Mesendoderm (in vitro differentiated cells): ENCODE measurements around the gene CAVIN1. TPM values are rescaled to one million over a fixed set of nuclear protein-coding genes. Genes with fewer than 3 reads are reported as not detected.

Source experiments
- DNase-seq: peaks from one replicate; pipeline ENCODE4 v3.0.0; 2013
- H2AK5ac ChIP-seq: 2 replicates; pipeline ENCODE4 v1.6.1; 2013; ENCODE audit warnings: low read length, inconsistent platforms
- H2BK120ac ChIP-seq: 2 replicates; pipeline ENCODE4 v1.6.1; 2013; ENCODE audit warnings: low read depth, mild to moderate bottlenecking, low read length, moderate library complexity, mixed read lengths
- H2BK15ac ChIP-seq: replicated peaks from 2 replicates; pipeline ENCODE4 v1.6.1; 2013; ENCODE audit warnings: low read depth, mild to moderate bottlenecking, moderate library complexity
- H2BK5ac ChIP-seq: 2 replicates; pipeline ENCODE4 v1.6.1; 2013; ENCODE audit warnings: low read length, inconsistent platforms
- H3K18ac ChIP-seq: 2 replicates; pipeline ENCODE4 v1.6.1; 2013; ENCODE audit warnings: mild to moderate bottlenecking, low read length, mixed read lengths
- H3K23ac ChIP-seq: one replicate; pipeline ENCODE4 v1.6.1; 2013; ENCODE audit warnings: low read length
- H3K27ac ChIP-seq: 2 replicates; pipeline ENCODE4 v1.5.1; 2013; ENCODE audit warnings: low read depth, mild to moderate bottlenecking, inconsistent platforms, low read length, moderate library complexity
- H3K27me3 ChIP-seq: 2 replicates; pipeline ENCODE4 v1.6.1; 2013; ENCODE audit warnings: low read length, control low read depth, mild to moderate bottlenecking, inconsistent platforms; ENCODE audit not compliant: insufficient read depth, poor library complexity
- H3K36me3 ChIP-seq: 2 replicates; pipeline ENCODE4 v1.6.1; 2013; ENCODE audit warnings: low read length, inconsistent platforms; ENCODE audit not compliant: control insufficient read depth, insufficient read depth
- H3K4ac ChIP-seq: one replicate; pipeline ENCODE4 v1.6.1; 2013; ENCODE audit warnings: low read depth, mild to moderate bottlenecking, low read length, moderate library complexity
- H3K4me1 ChIP-seq: 2 replicates; pipeline ENCODE4 v1.6.1; 2013; ENCODE audit warnings: low read depth, low read length, inconsistent platforms; ENCODE audit not compliant: control insufficient read depth
- H3K4me2 ChIP-seq: 2 replicates; pipeline ENCODE4 v1.6.1; 2013; ENCODE audit warnings: low read length
- H3K4me3 ChIP-seq: 2 replicates; pipeline ENCODE4 v1.5.1; 2013; ENCODE audit warnings: mild to moderate bottlenecking, low read length
- H3K56ac ChIP-seq: one replicate; pipeline ENCODE4 v1.6.1; 2013; ENCODE audit warnings: low read length
- H3K79me1 ChIP-seq: 2 replicates; pipeline ENCODE4 v1.6.1; 2013; ENCODE audit warnings: low read length, inconsistent platforms
- H3K79me2 ChIP-seq: 2 replicates; pipeline ENCODE4 v1.6.1; 2013; ENCODE audit warnings: mild to moderate bottlenecking, low read length; ENCODE audit not compliant: control insufficient read depth, insufficient read depth
- H3K9ac ChIP-seq: 2 replicates; pipeline ENCODE4 v1.6.1; 2013; ENCODE audit warnings: low read length, inconsistent platforms
- H4K5ac ChIP-seq: one replicate; pipeline ENCODE4 v1.6.1; 2013; ENCODE audit warnings: low read length
- H4K8ac ChIP-seq: one replicate; pipeline ENCODE4 v1.6.1; 2013; ENCODE audit warnings: low read depth, mild to moderate bottlenecking, control low read depth, low read length, moderate library complexity
- WGBS: extraction: QIAGEN DNeasy Blood & Tissue Kit; methylation state at CpG from one replicate; pipeline ENCODE4 v1.1.7; 2013; ENCODE audit warnings: low lambda C conversion rate, missing lambda C conversion rate; ENCODE audit not compliant: insufficient coverage; ENCODE audit errors: extremely low coverage; 5-methylcytosine and 5-hydroxymethylcytosine counted together
- polyA plus RNA-seq, 2 experiments: library from polyadenylated mRNA; stranded (reverse); fragments of 200-250 nt; gene quantifications; one replicate each; pipeline ENCODE4 v1.2.3, GENCODE V29; 2013

The CAVIN1 gene, protein sequence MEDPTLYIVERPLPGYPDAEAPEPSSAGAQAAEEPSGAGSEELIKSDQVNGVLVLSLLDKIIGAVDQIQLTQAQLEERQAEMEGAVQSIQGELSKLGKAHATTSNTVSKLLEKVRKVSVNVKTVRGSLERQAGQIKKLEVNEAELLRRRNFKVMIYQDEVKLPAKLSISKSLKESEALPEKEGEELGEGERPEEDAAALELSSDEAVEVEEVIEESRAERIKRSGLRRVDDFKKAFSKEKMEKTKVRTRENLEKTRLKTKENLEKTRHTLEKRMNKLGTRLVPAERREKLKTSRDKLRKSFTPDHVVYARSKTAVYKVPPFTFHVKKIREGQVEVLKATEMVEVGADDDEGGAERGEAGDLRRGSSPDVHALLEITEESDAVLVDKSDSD
- polyA plus RNA-seq (2013, experiment 1 of 2): 18.0 TPM
- 19.6 TPM for polyA plus RNA-seq (2013, experiment 2 of 2)

DNA sequence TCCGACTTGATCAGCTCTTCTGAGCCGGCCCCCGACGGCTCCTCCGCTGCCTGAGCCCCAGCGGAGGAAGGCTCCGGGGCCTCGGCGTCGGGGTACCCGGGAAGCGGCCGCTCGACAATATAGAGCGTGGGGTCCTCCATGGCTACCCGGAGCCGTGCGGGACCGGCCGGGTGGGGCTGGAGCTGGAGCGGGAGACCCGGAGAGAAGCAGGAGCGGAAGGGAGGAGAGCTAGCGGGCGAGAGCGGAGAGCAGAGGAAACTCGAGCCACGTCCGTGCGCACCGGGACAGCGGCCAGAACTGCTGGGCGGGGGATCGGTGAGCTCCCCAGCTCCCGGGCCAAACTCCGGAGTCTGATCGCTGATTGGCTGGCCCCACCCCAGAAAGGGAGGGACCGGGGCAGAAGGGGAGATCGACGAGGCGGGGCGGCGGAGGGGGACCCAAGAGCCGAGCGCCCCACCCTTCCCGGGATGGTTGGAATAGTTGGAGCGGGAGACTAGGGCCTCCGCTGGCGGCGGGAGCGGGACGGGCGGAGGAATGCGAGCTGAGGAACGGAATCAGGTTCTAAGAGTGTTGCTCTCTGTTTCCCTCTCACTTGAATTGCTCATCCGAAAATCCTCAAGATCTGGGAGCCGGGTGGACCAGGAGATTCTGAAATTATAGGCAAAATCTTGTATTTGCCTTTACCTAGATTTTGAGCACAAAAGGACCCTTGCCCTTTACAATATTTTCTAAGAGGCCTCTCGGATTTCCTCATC is at the start of gene CAVIN1:
TSS of gene CAVIN1 (minus strand) at position 299 of the 755 bp plus-strand sequence. CDS start at position 140, 159 bp downstream.
- no peaks in the 10 kb centered on the region for H3K79me2 ChIP-seq
- no peaks in the 10 kb centered on the region for H3K36me3 ChIP-seq
- no peak within 1 kb of the TSS for H2BK120ac ChIP-seq
- no peaks in the 10 kb centered on the region for H3K27me3 ChIP-seq
- no CpG with 5 or more reads among the region's 58 CpGs for WGBS
- peak within 1 kb of the TSS; percentile 20 for H3K18ac ChIP-seq
- no peak within 1 kb of the TSS for H3K4ac ChIP-seq
- H4K5ac ChIP-seq: no peak within 1 kb of the TSS
- H3K27ac ChIP-seq: peak within 1 kb of the TSS; percentile 58
- peak within 1 kb of the TSS; percentile 99 for H3K4me2 ChIP-seq
- H3K79me1 ChIP-seq: no peaks in the 10 kb centered on the region
- no peak within 1 kb of the TSS for H2BK5ac ChIP-seq
- H3K9ac ChIP-seq: peak within 1 kb of the TSS; percentile 77
- no peak within 1 kb of the TSS for H2BK15ac ChIP-seq
- H3K4me1 ChIP-seq: no peaks in the 10 kb centered on the region
- H3K56ac ChIP-seq: peak within 1 kb of the TSS; percentile 89
- peak within 1 kb of the TSS; percentile 72 for H3K4me3 ChIP-seq
- peak; percentile 94 for DNase-seq
- no peak within 1 kb of the TSS for H3K23ac ChIP-seq
- no peak within 1 kb of the TSS for H2AK5ac ChIP-seq
- H4K8ac ChIP-seq: no peak within 1 kb of the TSS

DNA sequence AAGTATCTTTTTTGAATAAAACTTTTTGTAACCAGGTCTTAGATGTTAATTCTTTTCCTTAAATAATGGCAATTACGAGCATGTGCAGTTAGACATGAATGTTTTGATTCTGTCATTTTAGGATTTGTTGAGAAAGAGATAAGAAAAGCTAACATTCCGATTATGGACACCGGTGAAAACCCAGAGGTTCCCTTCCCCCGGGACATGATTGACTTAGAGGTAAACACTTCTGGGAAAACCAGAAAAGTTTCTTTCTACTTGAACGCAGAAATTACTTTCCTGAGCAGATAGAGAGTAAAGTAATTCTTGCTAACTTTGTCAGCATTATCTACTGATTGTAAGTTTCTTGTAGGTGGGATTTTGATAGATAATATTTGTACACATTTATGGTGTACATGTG is 44.8 kb upstream of the CAVIN1 start:
- H3K4me3 ChIP-seq: no peak overlapping the region
- H3K56ac ChIP-seq: no peak overlapping the region
- no peak overlapping the region for H2BK5ac ChIP-seq
- H3K27me3 ChIP-seq: no peaks in the 10 kb centered on the region
- H3K18ac ChIP-seq: no peak overlapping the region
- no CpG with 5 or more reads among the region's 5 CpGs for WGBS
- H3K9ac ChIP-seq: no peak overlapping the region
- H3K4ac ChIP-seq: no peak overlapping the region
- no peak for DNase-seq
- no peak overlapping the region for H2BK120ac ChIP-seq
- H3K4me2 ChIP-seq: no peak overlapping the region
- no peak overlapping the region for H3K27ac ChIP-seq
- H2AK5ac ChIP-seq: no peak overlapping the region
- H4K8ac ChIP-seq: no peak overlapping the region
- no peaks in the 10 kb centered on the region for H3K36me3 ChIP-seq
- H2BK15ac ChIP-seq: no peak overlapping the region
- no peaks in the 10 kb centered on the region for H3K79me1 ChIP-seq
- no peak overlapping the region for H3K23ac ChIP-seq
- no peaks in the 10 kb centered on the region for H3K4me1 ChIP-seq
- no peaks in the 10 kb centered on the region for H3K79me2 ChIP-seq
- no peak overlapping the region for H4K5ac ChIP-seq

DNA sequence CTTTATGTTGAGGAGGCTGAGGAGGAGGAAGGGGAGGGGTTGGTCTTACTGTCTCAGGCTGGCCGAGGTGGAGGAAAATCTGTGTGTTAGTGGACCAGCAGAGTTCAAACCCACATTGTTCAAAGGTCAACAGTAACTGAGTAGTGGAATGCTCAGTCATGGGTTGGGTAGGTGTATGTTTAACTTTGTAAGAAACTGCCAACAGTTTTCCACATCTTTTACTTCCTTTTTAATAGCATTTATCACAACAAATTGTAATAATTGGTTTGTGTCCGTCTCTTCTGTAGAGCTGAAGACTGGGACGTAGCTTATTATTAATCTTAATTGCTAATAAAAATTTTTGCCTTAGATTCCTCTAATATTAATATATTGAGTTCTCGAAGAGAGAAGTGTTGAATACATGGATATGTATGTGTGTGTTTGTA is 40.9 kb upstream of the CAVIN1 start:
- Histone ChIP-seq H2BK15ac (no peak overlapping the region), H4K8ac (no peak overlapping the region), H3K79me1 (peaks cover 2% of the 10 kb centered on the region), H3K27ac (no peak overlapping the region), H3K18ac (no peak overlapping the region), H2BK5ac (no peak overlapping the region), H3K4me3 (no peak overlapping the region), H3K9ac (no peak overlapping the region), H3K4me1 (no peaks in the 10 kb centered on the region), H3K4me2 (no peak overlapping the region), H2AK5ac (no peak overlapping the region), H3K4ac (no peak overlapping the region), H3K79me2 (no peaks in the 10 kb centered on the region), H3K23ac (no peak overlapping the region), H4K5ac (no peak overlapping the region), H2BK120ac (no peak overlapping the region), H3K36me3 (no peaks in the 10 kb centered on the region), H3K56ac (no peak overlapping the region), H3K27me3 (no peaks in the 10 kb centered on the region)
- no peak for DNase-seq
- no CpG with 5 or more reads among the region's 4 CpGs for WGBS

DNA sequence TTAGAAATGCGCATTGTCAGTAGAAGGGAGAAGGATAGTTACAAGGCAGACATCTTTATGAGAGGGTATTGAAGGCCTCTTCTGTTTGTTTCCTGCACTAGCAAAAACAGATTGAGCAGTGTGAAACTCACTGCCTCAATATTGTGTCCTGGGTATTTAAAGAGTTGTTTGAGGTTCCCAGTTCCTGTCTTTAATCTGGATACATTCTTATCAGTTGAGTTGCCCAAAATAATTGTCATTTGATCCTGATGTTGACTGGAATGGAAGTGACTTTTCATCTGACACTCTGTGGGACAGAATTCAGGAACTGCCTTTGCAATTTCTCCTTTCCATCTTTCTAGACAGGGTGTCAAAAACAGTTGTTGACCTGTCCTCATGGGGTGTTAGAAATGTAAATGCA is 37.3 kb upstream of the CAVIN1 start:
- Histone ChIP-seq H3K4me1 (no peaks in the 10 kb centered on the region), H3K27ac (no peak overlapping the region), H3K23ac (no peak overlapping the region), H2BK15ac (no peak overlapping the region), H2BK5ac (no peak overlapping the region), H4K5ac (no peak overlapping the region), H3K9ac (no peak overlapping the region), H3K79me2 (no peaks in the 10 kb centered on the region), H2AK5ac (no peak overlapping the region), H3K4me2 (no peak overlapping the region), H3K18ac (no peak overlapping the region), H3K27me3 (no peaks in the 10 kb centered on the region), H3K79me1 (peaks cover 2% of the 10 kb centered on the region), H3K4me3 (no peak overlapping the region), H3K4ac (no peak overlapping the region), H3K36me3 (no peaks in the 10 kb centered on the region), H2BK120ac (no peak overlapping the region), H3K56ac (no peak overlapping the region), H4K8ac (no peak overlapping the region)
- no CpG with 5 or more reads among the region's 1 CpG for WGBS
- no peak for DNase-seq

DNA sequence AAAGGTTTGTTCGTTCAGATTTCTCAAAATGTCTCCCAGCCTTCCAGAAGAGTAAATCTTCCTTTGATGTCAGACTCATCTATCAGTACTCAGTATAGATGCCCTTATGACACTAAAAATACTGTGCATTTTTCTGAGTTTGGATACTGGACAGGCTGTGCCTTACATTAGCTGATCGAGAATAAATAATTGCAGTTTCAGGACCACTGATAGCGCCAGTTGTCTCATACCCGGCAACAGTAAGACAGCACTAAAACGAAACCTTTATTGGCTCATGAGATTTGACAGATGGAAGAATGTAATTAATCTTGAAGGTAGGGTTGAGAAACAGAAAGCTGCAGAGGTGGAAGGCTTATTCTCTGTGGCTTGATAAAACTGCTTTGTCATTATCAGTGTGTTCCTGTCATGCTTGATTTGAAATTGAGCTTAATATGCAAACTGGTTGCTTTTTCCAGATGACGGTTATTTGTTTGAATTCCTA is 36.8 kb upstream of the CAVIN1 start:
- no peak overlapping the region for H2BK15ac ChIP-seq

More for the DNA sequence above, 36.8 kb upstream of the CAVIN1 start:
- Histone ChIP-seq H3K79me2 (no peaks in the 10 kb centered on the region), H2BK5ac (no peak overlapping the region), H3K4ac (no peak overlapping the region), H3K27me3 (no peaks in the 10 kb centered on the region), H2BK120ac (no peak overlapping the region), H3K23ac (no peak overlapping the region), H3K79me1 (peaks cover 2% of the 10 kb centered on the region), H3K4me2 (no peak overlapping the region), H3K18ac (no peak overlapping the region), H4K8ac (no peak overlapping the region), H3K27ac (no peak overlapping the region), H4K5ac (no peak overlapping the region), H3K56ac (no peak overlapping the region), H2AK5ac (no peak overlapping the region), H3K9ac (no peak overlapping the region), H3K4me3 (no peak overlapping the region), H3K36me3 (no peaks in the 10 kb centered on the region), H3K4me1 (no peaks in the 10 kb centered on the region)
- no CpG with 5 or more reads among the region's 6 CpGs for WGBS
- DNase-seq: peak; percentile 13
